Effector memory CD8-positive, alpha-beta T cell (primary cell): ENCODE results near the gene H6PD.

ENCODE experiments used
- ATAC-seq: fragments of 150-1000 bp; cut with Tn5 transposase; replicated peaks from 2 replicates; pipeline ENCODE4 v1.10.0; 2021; ENCODE audit warnings: mild to moderate bottlenecking, moderate library complexity
- DNase-seq, 3 experiments: peaks; one replicate each; pipeline ENCODE4 v3.0.0; 2021
- H3K27ac Mint-ChIP-seq, 2 donors: one replicate each; pipeline ENCODE4 v1.8.0; 2022; ENCODE audit warnings: mild to moderate bottlenecking in 2 of 2, mixed read lengths in 2 of 2, moderate library complexity in 2 of 2
- H3K27me3 Mint-ChIP-seq, 2 donors: one replicate each; pipeline ENCODE4 v1.8.0; 2022; ENCODE audit warnings: mixed read lengths in 2 of 2
- H3K36me3 Mint-ChIP-seq: one replicate; pipeline ENCODE4 v1.8.0; 2022; ENCODE audit warnings: mild to moderate bottlenecking, moderate library complexity, mixed read lengths; ENCODE audit not compliant: insufficient read depth
- H3K4me1 Mint-ChIP-seq, 2 donors: one replicate each; pipeline ENCODE4 v1.8.0; 2022; ENCODE audit warnings: low read depth in 2 of 2, mixed read lengths in 2 of 2
- H3K4me3 Mint-ChIP-seq, 2 donors: one replicate each; pipeline ENCODE4 v1.8.0; 2022; ENCODE audit warnings: mild to moderate bottlenecking in 2 of 2, mixed read lengths in 2 of 2, moderate library complexity in 2 of 2
- H3K9me3 Mint-ChIP-seq, 2 donors: one replicate each; pipeline ENCODE4 v1.8.0; 2022; ENCODE audit warnings: mixed read lengths in 2 of 2

H6PD gene

GRCh38 chr1:9197186-9198099 lies 37.1 kb upstream of the H6PD start:
- DNase-seq (no peak), ATAC-seq (no peak)
- Mint-ChIP-seq H3K4me3 (no peak overlapping the region), H3K36me3 (no peaks in the 10 kb centered on the region), H3K27ac (no peak overlapping the region), H3K9me3 (no peaks in the 10 kb centered on the region), H3K27me3 (peaks cover 70 to 86% of the 10 kb centered on the region in 2 donors), H3K4me1 (peaks cover 16 to 20% of the 10 kb centered on the region in 2 donors)

- peaks cover 26 to 28% of the 10 kb centered on the region in 2 donors for H3K4me1 Mint-ChIP-seq
- ATAC-seq: no peak
- no peak overlapping the region for H3K4me3 Mint-ChIP-seq
- H3K9me3 Mint-ChIP-seq: no peaks in the 10 kb centered on the region
- H3K27ac Mint-ChIP-seq: no peak overlapping the region
- peaks cover 78 to 86% of the 10 kb centered on the region in 2 donors for H3K27me3 Mint-ChIP-seq
- no peak for DNase-seq
- no peaks in the 10 kb centered on the region for H3K36me3 Mint-ChIP-seq
Observed at GRCh38 chr1:9198538-9199361, 35.8 kb upstream of the H6PD start.

- H3K4me3 Mint-ChIP-seq: no peak overlapping the region
- ATAC-seq: no peak
Observed at GRCh38 chr1:9200441-9200840, 34.1 kb upstream of the H6PD start.

GRCh38 chr1:9201401-9202239 lies 33.0 kb upstream of the H6PD start:
- DNase-seq: no peak
- Mint-ChIP-seq H3K27me3 (peaks cover 88 to 95% of the 10 kb centered on the region in 2 donors), H3K36me3 (no peaks in the 10 kb centered on the region), H3K9me3 (no peaks in the 10 kb centered on the region), H3K27ac (peak overlapping the region in 1 of 2 donors; percentile 6), H3K4me1 (peaks cover 22 to 24% of the 10 kb centered on the region in 2 donors), H3K4me3 (peak overlapping the region; percentile 42 to 62)
- ATAC-seq: peak; percentile 30

More at GRCh38 chr1:9200441-9200840, 34.1 kb upstream of the H6PD start:
- Mint-ChIP-seq H3K27me3 (peaks cover 86 to 98% of the 10 kb centered on the region in 2 donors), H3K36me3 (no peaks in the 10 kb centered on the region), H3K9me3 (no peaks in the 10 kb centered on the region), H3K4me1 (peaks cover 26 to 28% of the 10 kb centered on the region in 2 donors), H3K27ac (no peak overlapping the region)
- no peak for DNase-seq

GRCh38 chr1:9202240-9202870 lies 32.2 kb upstream of the H6PD start:
- Mint-ChIP-seq H3K27me3 (peaks cover 87 to 93% of the 10 kb centered on the region in 2 donors), H3K27ac (no peak overlapping the region), H3K36me3 (no peaks in the 10 kb centered on the region), H3K4me1 (peaks cover 22% of the 10 kb centered on the region in 2 donors), H3K9me3 (no peaks in the 10 kb centered on the region), H3K4me3 (peak overlapping the region; percentile 11 to 62)
- no peak for ATAC-seq
- no peak for DNase-seq

GRCh38 chr1:9203511-9203982 lies 31.0 kb upstream of the H6PD start:
- Mint-ChIP-seq H3K4me1 (peaks cover 20 to 22% of the 10 kb centered on the region in 2 donors), H3K4me3 (no peak overlapping the region), H3K36me3 (no peaks in the 10 kb centered on the region), H3K9me3 (no peaks in the 10 kb centered on the region), H3K27me3 (peaks cover 85 to 93% of the 10 kb centered on the region in 2 donors), H3K27ac (no peak overlapping the region)
- DNase-seq (peak in 1 of 3 experiments; percentile 11), ATAC-seq (peak; percentile 80)

- Mint-ChIP-seq H3K4me3 (no peak overlapping the region), H3K4me1 (peaks cover 19 to 22% of the 10 kb centered on the region in 2 donors), H3K27ac (no peak overlapping the region), H3K36me3 (no peaks in the 10 kb centered on the region), H3K27me3 (peaks cover 85 to 89% of the 10 kb centered on the region in 2 donors), H3K9me3 (no peaks in the 10 kb centered on the region)
- DNase-seq (no peak), ATAC-seq (no peak)
Observed at GRCh38 chr1:9204156-9204720, 30.3 kb upstream of the H6PD start.

- DNase-seq: no peak
- no peak for ATAC-seq
- peaks cover 77 to 89% of the 10 kb centered on the region in 2 donors for H3K27me3 Mint-ChIP-seq
- peaks cover 13% of the 10 kb centered on the region in 2 donors for H3K4me1 Mint-ChIP-seq
- H3K36me3 Mint-ChIP-seq: no peaks in the 10 kb centered on the region
- H3K4me3 Mint-ChIP-seq: no peak overlapping the region
- no peak overlapping the region for H3K27ac Mint-ChIP-seq
- no peaks in the 10 kb centered on the region for H3K9me3 Mint-ChIP-seq
Observed at GRCh38 chr1:9207086-9207485, 27.5 kb upstream of the H6PD start.

GRCh38 chr1:9207715-9208114 lies 26.9 kb upstream of the H6PD start:
- peaks cover 8 to 9% of the 10 kb centered on the region in 2 donors for H3K4me1 Mint-ChIP-seq
- DNase-seq (no peak), ATAC-seq (no peak)
- H3K9me3 Mint-ChIP-seq: no peaks in the 10 kb centered on the region
- no peak overlapping the region for H3K27ac Mint-ChIP-seq
- peaks cover 71 to 83% of the 10 kb centered on the region in 2 donors for H3K27me3 Mint-ChIP-seq
- H3K36me3 Mint-ChIP-seq: no peaks in the 10 kb centered on the region
- no peak overlapping the region for H3K4me3 Mint-ChIP-seq

- H3K27me3 Mint-ChIP-seq: peaks cover 41 to 49% of the 10 kb centered on the region in 2 donors
- no peaks in the 10 kb centered on the region for H3K9me3 Mint-ChIP-seq
- peaks cover 0 to 3% of the 10 kb centered on the region in 2 donors for H3K4me1 Mint-ChIP-seq
- H3K4me3 Mint-ChIP-seq: no peak overlapping the region
- no peak for DNase-seq
- ATAC-seq: no peak
- no peak overlapping the region for H3K27ac Mint-ChIP-seq
- no peaks in the 10 kb centered on the region for H3K36me3 Mint-ChIP-seq
Observed at GRCh38 chr1:9211291-9211811, 23.2 kb upstream of the H6PD start.

- H3K4me3 Mint-ChIP-seq: no peak overlapping the region
- ATAC-seq (no peak), DNase-seq (no peak)
- no peak overlapping the region for H3K27ac Mint-ChIP-seq
- H3K27me3 Mint-ChIP-seq: peaks cover 29 to 39% of the 10 kb centered on the region in 2 donors
- H3K4me1 Mint-ChIP-seq: peaks cover 0 to 3% of the 10 kb centered on the region in 2 donors
- no peaks in the 10 kb centered on the region for H3K36me3 Mint-ChIP-seq
- H3K9me3 Mint-ChIP-seq: no peaks in the 10 kb centered on the region
Observed at GRCh38 chr1:9212735-9213134, 21.8 kb upstream of the H6PD start.

- ATAC-seq: no peak
- Mint-ChIP-seq H3K27me3 (peaks cover 22 to 31% of the 10 kb centered on the region in 2 donors), H3K9me3 (no peaks in the 10 kb centered on the region), H3K4me3 (no peak overlapping the region), H3K4me1 (peaks cover 0 to 3% of the 10 kb centered on the region in 2 donors), H3K27ac (no peak overlapping the region), H3K36me3 (no peaks in the 10 kb centered on the region)
- no peak for DNase-seq
Observed at GRCh38 chr1:9213956-9214355, 20.6 kb upstream of the H6PD start.
